Measurements from ENCODE around the gene FOSL2.

- TF ChIP-seq CTCF (conservative IDR thresholded peaks at IDR 0.05) (no peak), ZFX (IDR thresholded peaks at IDR 0.05) (no peak)
Measured at GRCh38 chr2:28415010-28415409, 22.4 kb downstream of the FOSL2 start.

All from C4-2B (cell line).